HG02884 (cell line): ENCODE results near the gene PGAP6.
"Not testable (repeated sequence)": the region's sequence is repeated elsewhere in the genome, so short reads cannot be mapped to it uniquely, and the experiment has no call there.

Source experiments
- ATAC-seq: cut with Tn5 transposase; IDR thresholded peaks from one replicate; pipeline ENCODE4 v1.9.1; 2021; ENCODE audit warnings: mild to moderate bottlenecking, moderate library complexity; ENCODE audit not compliant: unreplicated experiment

Gene PGAP6, protein sequence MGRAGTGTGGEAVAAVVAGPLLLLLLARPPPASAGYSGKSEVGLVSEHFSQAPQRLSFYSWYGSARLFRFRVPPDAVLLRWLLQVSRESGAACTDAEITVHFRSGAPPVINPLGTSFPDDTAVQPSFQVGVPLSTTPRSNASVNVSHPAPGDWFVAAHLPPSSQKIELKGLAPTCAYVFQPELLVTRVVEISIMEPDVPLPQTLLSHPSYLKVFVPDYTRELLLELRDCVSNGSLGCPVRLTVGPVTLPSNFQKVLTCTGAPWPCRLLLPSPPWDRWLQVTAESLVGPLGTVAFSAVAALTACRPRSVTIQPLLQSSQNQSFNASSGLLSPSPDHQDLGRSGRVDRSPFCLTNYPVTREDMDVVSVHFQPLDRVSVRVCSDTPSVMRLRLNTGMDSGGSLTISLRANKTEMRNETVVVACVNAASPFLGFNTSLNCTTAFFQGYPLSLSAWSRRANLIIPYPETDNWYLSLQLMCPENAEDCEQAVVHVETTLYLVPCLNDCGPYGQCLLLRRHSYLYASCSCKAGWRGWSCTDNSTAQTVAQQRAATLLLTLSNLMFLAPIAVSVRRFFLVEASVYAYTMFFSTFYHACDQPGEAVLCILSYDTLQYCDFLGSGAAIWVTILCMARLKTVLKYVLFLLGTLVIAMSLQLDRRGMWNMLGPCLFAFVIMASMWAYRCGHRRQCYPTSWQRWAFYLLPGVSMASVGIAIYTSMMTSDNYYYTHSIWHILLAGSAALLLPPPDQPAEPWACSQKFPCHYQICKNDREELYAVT

DNA sequence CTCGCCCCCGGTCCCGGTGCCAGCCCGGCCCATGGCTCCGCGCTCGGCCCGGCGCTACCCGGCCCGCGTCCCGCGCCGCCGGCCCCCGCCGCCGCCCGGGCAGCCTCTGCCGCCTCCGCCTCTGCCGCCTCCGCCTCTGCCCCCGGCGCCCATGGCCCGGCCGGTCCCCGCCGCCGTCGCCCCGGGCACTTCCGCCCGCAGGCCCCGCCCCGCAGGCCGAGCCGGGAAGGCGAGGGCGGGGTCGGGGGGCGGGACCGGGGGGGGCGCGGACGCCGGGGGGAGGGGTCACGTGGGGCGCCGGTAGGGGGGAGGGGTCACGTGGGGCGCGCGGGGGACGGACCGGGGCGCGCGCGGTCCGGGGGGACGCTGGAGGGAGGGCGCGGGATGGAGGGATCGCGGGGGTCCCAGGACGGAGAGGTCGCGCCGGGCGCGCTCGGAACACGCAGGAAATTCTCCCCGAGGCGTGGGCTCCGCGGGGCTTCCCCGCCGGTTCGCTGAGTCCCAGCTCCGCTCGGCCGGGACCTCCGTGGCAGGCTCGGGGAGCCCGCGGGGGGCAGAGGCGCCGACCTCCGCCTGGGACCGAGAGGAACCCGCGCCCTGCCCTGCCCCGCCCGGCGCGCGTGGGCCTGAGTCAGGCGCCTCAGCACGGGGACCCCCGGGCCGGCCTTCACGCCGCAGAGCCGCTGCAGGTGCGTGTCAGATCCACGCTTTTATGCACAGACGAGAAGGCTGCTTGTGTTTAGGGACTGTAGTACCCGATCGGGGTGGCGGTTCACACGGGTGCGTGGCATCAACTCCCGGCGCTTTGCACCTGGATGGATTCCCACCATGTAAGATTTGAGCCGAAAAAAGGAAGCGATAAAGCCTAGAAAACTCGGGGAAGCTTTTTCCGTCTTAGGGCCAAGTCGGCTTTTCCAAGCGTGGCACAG is at the start of gene PGAP6:
PGAP6 (minus strand) TSS at position 190 of the 929 bp plus-strand sequence; CDS start at position 33, 157 bp downstream.
- no peak for ATAC-seq

DNA sequence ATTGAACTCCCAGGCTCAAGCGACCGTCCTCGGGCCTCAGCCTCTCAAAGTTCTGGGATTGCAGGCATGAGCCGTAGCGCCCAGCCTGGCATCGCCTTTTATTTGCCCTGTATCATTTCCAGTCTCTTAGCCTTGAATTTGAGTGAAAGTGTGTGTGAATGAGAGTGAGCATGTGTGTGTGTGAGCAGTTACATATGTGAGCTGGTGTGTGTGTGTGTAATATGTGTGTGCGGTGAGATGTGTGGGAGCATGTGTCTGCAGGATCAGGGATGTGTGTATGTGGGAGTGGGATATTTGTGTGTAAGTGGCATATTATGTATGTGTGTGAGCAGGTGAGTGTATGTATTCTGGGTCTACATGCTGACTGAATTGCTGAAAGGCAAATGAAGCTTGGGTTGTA is 49.1 kb upstream of the PGAP6 start:
- no peak for ATAC-seq

DNA sequence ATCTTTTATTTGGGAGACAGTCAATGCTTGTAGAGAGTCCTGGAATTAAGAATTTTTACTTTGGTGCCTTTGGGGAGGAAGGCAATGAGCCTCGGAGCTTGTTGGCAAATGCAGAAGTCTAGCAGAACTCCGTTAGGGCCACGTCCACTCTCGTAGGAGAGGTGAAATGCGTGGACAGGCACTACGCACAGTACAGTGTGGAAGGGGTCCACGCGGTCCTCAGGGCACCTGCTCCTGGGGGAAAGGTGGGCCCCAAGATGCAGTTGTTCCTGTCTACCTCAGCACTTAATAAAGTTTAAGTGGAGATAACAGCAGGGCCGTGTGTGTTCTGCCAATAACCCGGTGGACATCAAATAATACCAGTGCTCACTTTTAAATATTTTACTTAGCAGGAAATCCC is 45.5 kb upstream of the PGAP6 start:
- no peak for ATAC-seq

DNA sequence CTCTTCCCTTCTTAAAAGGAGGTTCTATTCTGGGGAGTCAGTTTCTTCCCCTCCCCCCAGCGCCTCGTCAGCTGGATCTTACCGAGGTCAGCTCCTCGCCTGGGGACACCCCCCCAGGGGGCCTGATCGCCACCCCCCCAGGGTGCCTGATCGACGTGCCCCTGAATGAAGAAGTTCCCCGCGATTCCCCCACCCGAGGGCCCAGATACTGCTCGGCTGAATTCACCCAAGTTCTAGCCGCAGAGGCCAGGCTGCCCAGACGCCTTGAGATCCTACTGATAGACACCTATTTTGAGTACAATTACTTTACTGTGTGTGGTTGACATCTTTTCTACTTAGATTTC is 45.1 kb upstream of the PGAP6 start:
- no peak for ATAC-seq

DNA sequence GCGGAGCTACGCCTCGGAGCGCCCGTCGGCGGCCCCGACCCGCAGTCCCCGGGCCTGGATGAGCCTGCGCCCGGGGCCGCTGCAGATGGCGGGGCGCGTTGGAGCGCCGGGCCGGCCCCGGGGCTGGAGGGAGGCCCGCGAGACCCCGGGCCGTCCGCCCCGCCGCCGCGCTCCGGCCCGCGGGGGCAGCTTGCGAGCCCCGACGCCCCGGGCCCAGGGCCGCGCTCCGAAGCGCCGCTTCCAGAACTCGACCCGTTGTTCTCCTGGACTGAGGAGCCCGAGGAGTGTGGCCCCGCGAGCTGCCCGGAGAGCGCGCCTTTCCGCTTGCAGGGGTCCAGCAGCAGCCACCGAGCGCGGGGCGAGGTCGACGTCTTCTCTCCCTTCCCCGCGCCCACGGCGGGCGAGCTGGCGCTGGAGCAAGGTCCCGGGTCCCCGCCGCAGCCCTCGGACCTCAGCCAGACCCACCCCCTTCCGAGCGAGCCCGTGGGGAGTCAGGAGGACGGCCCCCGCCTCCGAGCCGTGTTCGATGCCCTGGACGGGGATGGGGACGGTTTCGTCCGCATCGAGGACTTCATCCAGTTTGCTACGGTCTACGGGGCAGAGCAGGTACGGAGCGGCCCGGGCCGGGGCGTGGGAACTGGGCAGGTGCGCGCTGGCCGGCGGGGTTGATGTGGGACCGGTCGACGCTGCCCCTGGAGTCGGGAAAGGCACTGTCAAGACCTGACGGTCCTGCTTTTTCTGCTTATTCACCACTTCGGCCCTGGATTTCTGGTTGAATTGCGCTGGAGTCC is 44.5 kb upstream of the PGAP6 start:
- no peak for ATAC-seq

DNA sequence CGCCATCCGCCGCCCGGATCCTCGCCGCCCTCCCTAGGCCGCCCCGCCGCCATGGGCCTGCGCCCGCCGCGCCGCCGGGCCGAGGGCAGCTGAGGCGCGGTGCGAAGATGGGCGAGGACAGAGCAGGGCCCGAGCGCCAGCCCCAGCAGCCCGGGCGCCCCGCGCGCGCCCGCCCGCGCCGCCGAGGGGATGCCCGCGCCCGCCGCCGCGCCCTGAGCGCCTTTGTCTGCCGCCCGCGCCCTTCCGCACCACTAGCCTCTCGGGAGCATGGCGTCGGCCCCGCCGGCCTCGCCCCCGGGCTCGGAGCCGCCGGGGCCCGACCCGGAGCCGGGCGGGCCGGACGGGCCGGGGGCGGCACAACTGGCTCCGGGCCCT is 43.9 kb upstream of the PGAP6 start:
- ATAC-seq: peak; percentile 31

DNA sequence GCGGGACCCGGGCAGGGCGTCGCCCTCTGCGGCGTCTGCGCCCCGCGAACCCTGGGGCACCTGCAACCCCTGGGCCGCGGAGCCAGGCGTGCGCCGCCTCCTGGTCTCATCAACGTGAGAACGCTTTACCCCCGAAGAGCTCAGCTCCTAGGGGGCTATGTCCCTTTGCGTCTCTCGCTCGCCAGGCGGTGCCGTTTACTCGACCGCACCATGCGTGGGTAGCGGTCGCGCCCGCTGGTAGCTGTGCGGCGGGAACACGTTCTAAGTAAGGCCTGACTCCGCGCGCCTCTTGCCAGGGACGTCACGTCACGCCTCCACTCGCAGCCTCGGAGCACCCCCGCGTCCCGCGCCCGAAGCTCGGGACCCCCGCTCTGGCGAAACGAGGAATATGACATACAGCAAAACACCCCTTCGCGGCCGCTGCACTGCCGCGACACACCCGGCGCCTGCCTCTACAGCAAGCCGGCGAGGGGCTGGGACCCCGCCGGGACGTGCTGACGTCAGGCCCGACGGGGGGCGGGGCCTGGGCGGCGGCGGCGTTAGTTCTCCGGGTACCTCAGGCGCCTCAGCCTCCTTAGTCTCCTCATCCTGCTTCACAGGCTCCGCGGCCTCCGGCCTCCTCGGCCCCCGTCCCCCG is 43.4 kb upstream of the PGAP6 start, which contains the start of gene RAB11FIP3:
RAB11FIP3 (plus strand) TSS at position 568 of the 637 bp plus-strand sequence. CDS start 358 bp downstream, outside the sequence.
- peak; percentile 87 for ATAC-seq

DNA sequence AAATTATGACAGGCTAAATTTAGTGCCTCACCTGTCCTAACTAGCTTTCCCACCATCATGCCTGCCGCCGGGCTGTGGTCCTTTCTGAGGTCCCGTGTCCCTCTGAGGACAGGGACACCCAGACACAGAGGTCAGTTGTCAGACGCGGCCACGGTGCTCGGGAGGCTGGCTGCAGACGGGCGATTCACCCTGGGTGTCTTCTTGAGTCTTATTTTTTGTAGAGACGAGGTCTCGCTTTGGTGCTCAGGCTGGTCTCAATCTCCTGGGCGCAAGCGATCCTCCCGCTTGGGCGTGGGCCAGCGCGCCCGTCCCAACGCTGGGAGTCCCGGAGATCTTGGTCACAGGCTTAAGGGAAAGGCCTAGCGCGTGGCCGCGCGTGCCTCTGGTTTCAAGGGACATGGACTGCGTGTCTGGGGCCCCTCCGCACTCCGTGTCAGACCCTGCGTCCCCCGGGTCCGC is 42.9 kb upstream of the PGAP6 start:
- ATAC-seq: no peak

DNA sequence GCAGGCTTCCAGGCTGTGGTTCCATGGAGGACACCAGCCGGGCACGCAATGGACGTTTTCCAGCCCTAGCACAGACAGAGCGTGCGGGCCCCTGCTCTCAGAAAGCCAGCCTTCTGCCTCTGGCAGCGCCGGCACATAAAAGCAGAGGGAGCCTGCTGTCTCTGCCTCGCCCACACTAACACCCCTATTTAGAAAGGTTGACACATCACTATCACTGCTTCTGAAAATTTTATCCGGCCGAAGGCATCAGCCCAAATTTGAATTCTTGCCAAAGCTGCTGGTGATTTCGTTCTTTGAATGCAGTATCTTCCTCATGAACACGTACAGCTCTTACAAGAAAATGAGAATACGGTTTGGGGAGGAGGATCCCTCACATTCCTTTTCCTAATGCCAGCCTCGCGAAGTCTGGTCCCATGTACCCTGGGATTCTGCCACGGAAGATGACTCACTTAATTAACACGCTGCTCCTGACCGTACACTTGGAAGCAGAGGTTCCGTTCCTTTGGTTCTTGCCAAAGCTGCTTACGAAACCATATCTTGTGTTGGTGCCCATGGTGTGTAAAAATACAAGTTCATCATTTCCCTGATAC is 42.4 kb upstream of the PGAP6 start:
- ATAC-seq: no peak

DNA sequence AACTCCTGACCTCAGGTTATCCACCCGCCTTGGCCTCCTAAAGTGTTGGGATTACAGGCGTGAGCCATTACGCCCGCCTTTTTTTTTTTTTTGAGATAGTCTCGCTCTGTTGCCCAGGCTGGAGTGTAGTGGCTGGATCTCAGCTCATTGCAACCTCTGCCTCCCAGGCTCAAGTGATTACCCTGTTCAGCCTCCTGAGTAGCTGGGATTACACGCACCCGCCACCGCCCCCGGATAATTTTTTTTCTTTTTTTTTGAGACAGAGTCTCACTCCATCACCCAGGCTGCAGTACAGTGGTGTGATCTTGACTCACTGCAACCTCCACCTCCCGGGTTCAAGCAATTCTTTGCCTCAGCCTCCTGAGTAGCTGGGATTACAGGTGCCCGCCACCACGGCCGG is 40.4 kb upstream of the PGAP6 start:
- not testable (repeated sequence) for ATAC-seq

DNA sequence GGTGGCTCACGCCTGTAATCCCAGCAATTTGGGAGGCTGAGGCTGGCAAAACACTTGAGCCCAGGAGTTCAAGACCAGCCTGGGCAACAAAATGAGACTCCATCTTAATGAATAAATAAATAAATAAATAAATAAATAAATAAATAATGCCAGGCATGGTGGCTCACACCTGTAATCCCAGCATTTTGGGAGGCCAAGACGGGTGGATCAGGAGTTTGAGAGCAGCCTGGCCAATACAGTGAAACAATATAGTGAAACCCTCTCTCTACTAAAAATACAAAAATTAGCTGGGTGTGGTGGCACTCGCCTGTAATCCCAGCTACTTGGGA is 33.4 kb upstream of the PGAP6 start:
- not testable (repeated sequence) for ATAC-seq

DNA sequence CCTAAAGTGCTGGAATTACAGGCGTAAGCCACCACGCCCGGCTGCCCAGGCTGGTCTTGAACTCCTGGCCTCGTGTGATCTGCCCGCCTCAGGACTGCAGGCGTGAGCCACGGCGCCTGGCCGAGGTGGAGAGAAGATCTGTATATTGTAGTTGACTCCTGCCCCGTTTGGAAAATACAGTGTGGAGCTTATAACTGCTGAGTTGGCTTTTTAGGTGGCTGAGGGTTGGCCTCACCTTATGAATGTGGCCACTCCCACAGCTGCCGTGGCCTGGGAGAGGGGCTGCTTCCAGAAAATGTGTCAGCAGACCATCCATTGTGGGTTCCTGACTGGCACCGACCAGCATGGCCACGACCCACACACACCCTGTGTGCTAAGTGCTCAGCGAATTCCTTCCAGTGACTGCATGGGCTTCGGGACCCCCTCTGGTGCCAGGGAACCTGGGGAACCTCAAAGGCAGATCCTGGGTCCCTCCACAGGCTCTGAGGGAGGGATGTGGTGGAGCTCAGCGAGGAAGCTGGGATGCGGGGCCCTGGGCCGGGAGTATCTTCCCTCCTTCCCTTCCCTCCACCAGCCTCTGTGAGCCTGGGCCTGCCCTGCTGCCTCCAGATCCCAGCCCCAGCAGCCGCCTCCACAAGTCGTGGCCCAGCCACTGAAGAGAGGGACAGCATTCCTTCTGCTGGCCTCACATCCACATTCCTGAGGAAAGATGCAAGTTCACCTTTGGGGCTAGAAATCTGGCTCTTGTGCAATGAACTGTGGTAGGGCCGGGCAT is 32.8 kb upstream of the PGAP6 start:
- no peak for ATAC-seq

DNA sequence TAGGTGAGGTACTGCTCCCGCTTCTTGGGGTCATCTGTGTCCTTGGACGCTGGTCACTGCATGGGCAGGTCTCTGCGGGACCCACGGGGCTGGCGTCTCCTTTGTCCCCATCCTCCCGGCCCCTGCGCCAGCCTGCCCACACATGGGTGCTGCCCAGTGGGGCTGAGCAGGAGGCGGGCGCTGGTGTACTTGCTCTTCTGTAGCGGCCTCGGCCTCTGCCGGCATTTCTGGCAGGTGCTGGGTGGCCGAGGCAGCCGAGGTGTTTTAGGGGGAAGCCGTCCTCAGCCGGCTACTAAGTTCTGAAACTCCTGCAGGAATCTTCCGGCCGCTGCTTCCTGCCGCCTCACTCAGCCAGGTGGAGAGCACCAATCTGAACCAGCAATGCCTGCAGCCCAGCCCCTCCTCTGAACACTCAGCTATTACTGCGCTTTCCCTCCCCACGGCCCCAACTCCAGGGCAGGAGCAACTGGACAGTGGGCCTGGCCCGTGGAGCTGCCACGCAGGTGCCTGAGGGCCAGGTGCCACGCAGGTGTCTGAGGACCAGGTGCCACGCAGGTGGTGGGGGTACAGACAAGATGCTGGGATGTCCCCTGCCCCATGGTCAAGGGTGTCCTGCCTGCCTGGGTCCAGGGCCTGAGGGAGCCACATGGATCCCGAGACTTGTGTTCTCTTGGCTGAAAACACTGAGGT is 29.9 kb upstream of the PGAP6 start:
- no peak for ATAC-seq

DNA sequence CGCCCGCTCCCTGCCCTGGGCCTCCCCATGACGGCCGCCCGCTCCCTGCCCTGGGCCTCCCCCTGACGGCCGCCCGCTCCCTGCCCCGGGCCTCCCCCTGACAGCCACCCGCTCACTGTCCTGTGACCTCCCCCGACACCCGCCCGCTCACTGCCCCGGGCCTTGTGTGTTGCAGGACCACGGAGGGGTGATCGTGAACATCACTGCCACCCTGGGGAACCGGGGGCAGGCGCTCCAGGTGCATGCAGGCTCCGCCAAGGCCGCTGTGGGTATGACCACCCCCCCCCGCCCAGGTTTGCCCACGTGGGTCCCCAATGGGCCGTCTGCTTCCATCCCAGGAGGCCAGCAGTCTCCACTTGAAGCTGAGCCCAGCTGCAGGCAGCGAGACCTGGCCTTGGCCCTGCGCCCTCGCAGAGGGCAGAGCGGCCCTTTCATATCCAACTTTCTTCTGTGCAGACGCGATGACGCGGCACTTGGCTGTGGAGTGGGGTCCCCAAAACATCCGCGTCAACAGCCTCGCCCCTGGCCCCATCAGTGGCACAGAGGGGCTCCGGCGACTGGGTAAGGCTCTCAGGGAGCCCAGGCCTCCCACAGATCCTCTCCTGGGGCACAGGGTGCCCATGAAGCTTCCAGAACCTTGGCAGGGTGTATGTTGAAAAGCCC is 28.9 kb upstream of the PGAP6 start:
- no peak for ATAC-seq

DNA sequence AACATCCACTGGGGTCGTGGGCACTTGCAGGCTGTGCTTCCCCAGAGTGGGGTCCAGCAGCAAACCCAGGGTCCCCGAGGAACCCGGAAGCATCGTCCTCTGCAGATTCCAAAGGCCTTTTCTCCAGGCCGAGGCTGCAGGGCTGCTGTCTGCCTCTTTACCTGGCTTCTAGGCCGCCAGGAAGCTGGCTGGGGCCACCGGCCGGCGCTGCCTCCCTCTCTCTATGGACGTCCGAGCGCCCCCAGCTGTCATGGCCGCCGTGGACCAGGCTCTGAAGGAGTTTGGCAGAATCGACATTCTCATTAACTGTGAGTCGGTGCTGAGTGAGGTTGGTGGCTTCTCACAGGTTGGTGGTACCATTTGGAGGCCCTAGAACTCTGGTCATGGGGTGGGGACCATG is 25.5 kb upstream of the PGAP6 start:
- ATAC-seq: no peak

DNA sequence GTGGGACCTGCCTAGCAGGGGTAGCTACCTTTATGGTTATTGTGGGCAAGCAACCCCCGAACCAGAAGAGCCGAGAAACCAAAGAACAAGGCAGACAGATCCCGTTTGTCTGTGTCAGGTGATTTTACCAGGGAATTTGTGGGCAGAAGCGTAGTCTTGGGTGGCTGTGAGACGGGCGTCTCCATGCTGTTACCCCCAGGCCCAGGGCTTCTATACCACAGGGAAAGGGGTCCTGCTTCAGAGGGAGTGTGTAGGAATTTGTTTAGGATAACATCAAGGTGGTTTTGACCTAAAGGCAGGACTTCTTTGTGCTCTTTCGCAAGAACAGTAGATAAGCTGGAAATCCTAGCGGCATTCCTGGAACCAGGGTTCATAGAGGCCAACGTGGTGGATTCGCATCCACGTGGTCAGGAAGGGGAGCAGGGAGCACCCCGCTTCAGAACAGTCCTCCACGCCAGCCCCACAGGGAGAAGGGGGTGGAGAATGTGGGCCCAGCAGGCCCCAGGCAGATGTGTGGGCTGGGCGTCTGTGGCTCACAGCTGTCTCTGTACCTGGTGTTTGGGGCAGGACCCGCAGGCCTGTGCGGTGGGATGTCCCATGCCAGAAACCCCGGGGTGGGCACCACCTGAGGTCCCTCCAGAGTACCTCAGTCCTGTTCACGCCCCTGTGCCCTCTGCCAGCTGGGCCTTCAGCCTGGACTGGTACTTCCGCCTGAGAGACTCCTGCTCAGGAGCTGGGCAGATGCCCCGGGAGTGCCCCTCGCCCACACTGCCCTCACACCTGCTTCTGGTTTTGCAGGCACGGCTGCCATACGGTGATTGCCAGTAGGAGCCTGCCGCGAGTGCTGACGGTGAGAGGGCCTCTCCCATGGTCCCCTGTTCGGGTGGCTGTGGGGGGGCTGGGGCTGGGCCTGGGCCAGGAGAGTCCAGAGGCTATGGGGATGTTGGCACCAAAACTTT is 24.0 kb upstream of the PGAP6 start:
- no peak for ATAC-seq
